ENCODE results near the gene ABCD1. TPM values are rescaled to one million over a fixed set of nuclear protein-coding genes. Genes with fewer than 3 reads are reported as not detected.

The ABCD1 gene
- total RNA-seq, 2 donors from 2014 or later, result 14.7 to 17.7 TPM

GRCh38 chrX:153776120-153776599 lies 51.5 kb downstream of the ABCD1 start:
- no peak overlapping the region for H3K4me3 Mint-ChIP-seq
- DNase-seq (no peak), ATAC-seq (no peak)
- H3K9me3 ChIP-seq (ENCODE audit: control insufficient read depth, low read length, poor library complexity, severe bottlenecking), result no peaks in the 10 kb centered on the region
- peaks cover 2% of the 10 kb centered on the region for H3K4me1 Mint-ChIP-seq
- peaks cover 9% of the 10 kb centered on the region for H3K27me3 Mint-ChIP-seq
- peaks cover 2% of the 10 kb centered on the region for H3K36me3 Mint-ChIP-seq (ENCODE audit: low read depth)
- H3K27ac Mint-ChIP-seq, result no peak overlapping the region

GRCh38 chrX:153776611-153777045 lies 52.0 kb downstream of the ABCD1 start:
- Mint-ChIP-seq H3K4me3 (no peak overlapping the region), H3K27me3 (peaks cover 9% of the 10 kb centered on the region), H3K36me3 (ENCODE audit: low read depth) (peaks cover 2% of the 10 kb centered on the region), H3K4me1 (peaks cover 2% of the 10 kb centered on the region), H3K27ac (no peak overlapping the region)
- no peaks in the 10 kb centered on the region for H3K9me3 ChIP-seq (ENCODE audit: control insufficient read depth, low read length, poor library complexity, severe bottlenecking)
- ATAC-seq (no peak), DNase-seq (no peak)

GRCh38 chrX:153777261-153778090 lies 52.8 kb downstream of the ABCD1 start:
- Mint-ChIP-seq H3K27me3 (peaks cover 9% of the 10 kb centered on the region), H3K4me3 (no peak overlapping the region), H3K27ac (no peak overlapping the region), H3K4me1 (peaks cover 2% of the 10 kb centered on the region), H3K36me3 (ENCODE audit: low read depth) (peaks cover 2% of the 10 kb centered on the region)
- ATAC-seq (no peak), DNase-seq (no peak)
- no peaks in the 10 kb centered on the region for H3K9me3 ChIP-seq (ENCODE audit: control insufficient read depth, low read length, poor library complexity, severe bottlenecking)

GRCh38 chrX:153778181-153778580 lies 53.5 kb downstream of the ABCD1 start:
- Mint-ChIP-seq H3K4me3 (no peak overlapping the region), H3K4me1 (peaks cover 2% of the 10 kb centered on the region), H3K36me3 (ENCODE audit: low read depth) (peaks cover 2% of the 10 kb centered on the region), H3K27me3 (peaks cover 9% of the 10 kb centered on the region), H3K27ac (no peak overlapping the region)
- no peak for DNase-seq
- ATAC-seq, result no peak
- no peaks in the 10 kb centered on the region for H3K9me3 ChIP-seq (ENCODE audit: control insufficient read depth, low read length, poor library complexity, severe bottlenecking)

GRCh38 chrX:153778684-153779101 lies 54.0 kb downstream of the ABCD1 start:
- no peak overlapping the region for H3K4me3 Mint-ChIP-seq
- no peak overlapping the region for H3K27ac Mint-ChIP-seq
- no peak for DNase-seq

GRCh38 chrX:153779891-153780677 lies 55.4 kb downstream of the ABCD1 start:
- ATAC-seq (no peak), DNase-seq (no peak)
- Mint-ChIP-seq H3K27me3 (peaks cover 9% of the 10 kb centered on the region), H3K4me1 (peaks cover 2% of the 10 kb centered on the region), H3K36me3 (ENCODE audit: low read depth) (peaks cover 2% of the 10 kb centered on the region), H3K27ac (no peak overlapping the region), H3K4me3 (no peak overlapping the region)
- H3K9me3 ChIP-seq (ENCODE audit: control insufficient read depth, low read length, poor library complexity, severe bottlenecking), result no peaks in the 10 kb centered on the region

More at GRCh38 chrX:153778684-153779101, 54.0 kb downstream of the ABCD1 start:
- ATAC-seq, result no peak
- peaks cover 2% of the 10 kb centered on the region for H3K36me3 Mint-ChIP-seq (ENCODE audit: low read depth)
- H3K9me3 ChIP-seq (ENCODE audit: control insufficient read depth, low read length, poor library complexity, severe bottlenecking), result no peaks in the 10 kb centered on the region
- H3K4me1 Mint-ChIP-seq, result peaks cover 2% of the 10 kb centered on the region
- peaks cover 9% of the 10 kb centered on the region for H3K27me3 Mint-ChIP-seq

- no peaks in the 10 kb centered on the region for H3K9me3 ChIP-seq (ENCODE audit: control insufficient read depth, low read length, poor library complexity, severe bottlenecking)
- H3K36me3 Mint-ChIP-seq (ENCODE audit: low read depth), result peaks cover 2% of the 10 kb centered on the region
- no peak within 1 kb of the TSS for H3K4me3 Mint-ChIP-seq
- peaks cover 9% of the 10 kb centered on the region for H3K27me3 Mint-ChIP-seq
- peaks cover 2% of the 10 kb centered on the region for H3K4me1 Mint-ChIP-seq
- DNase-seq (no peak), ATAC-seq (no peak)
- H3K27ac Mint-ChIP-seq, result no peak within 1 kb of the TSS
These were observed 56.2 kb downstream of the ABCD1 start, which contains the start of gene SRPK3 for GRCh38 chrX:153780678-153781427. Gene SRPK3 (plus strand): TSS chrX:153781041. CDS start chrX:153781087, 46 bp downstream.

GRCh38 chrX:153781428-153782047 lies 56.9 kb downstream of the ABCD1 start:
- H3K36me3 Mint-ChIP-seq (ENCODE audit: low read depth), result peaks cover 2% of the 10 kb centered on the region
- H3K4me1 Mint-ChIP-seq, result peaks cover 2% of the 10 kb centered on the region
- no peak for DNase-seq
- H3K4me3 Mint-ChIP-seq, result no peak overlapping the region
- H3K9me3 ChIP-seq (ENCODE audit: control insufficient read depth, low read length, poor library complexity, severe bottlenecking), result no peaks in the 10 kb centered on the region
- H3K27me3 Mint-ChIP-seq, result peaks cover 9% of the 10 kb centered on the region
- no peak for ATAC-seq
- no peak overlapping the region for H3K27ac Mint-ChIP-seq

- ATAC-seq, result no peak
- H3K27me3 Mint-ChIP-seq, result peaks cover 9% of the 10 kb centered on the region
- H3K4me1 Mint-ChIP-seq, result peaks cover 2% of the 10 kb centered on the region
- H3K27ac Mint-ChIP-seq, result no peak overlapping the region
- H3K9me3 ChIP-seq (ENCODE audit: control insufficient read depth, low read length, poor library complexity, severe bottlenecking), result no peaks in the 10 kb centered on the region
- peaks cover 2% of the 10 kb centered on the region for H3K36me3 Mint-ChIP-seq (ENCODE audit: low read depth)
- DNase-seq, result no peak
- no peak overlapping the region for H3K4me3 Mint-ChIP-seq
These were observed 57.7 kb downstream of the ABCD1 start for GRCh38 chrX:153782313-153782712.

GRCh38 chrX:153782871-153783270 lies 58.2 kb downstream of the ABCD1 start:
- ATAC-seq, result no peak
- H3K4me3 Mint-ChIP-seq, result no peak overlapping the region
- no peak overlapping the region for H3K27ac Mint-ChIP-seq
- H3K9me3 ChIP-seq (ENCODE audit: control insufficient read depth, low read length, poor library complexity, severe bottlenecking), result no peaks in the 10 kb centered on the region
- H3K4me1 Mint-ChIP-seq, result peaks cover 2% of the 10 kb centered on the region
- H3K36me3 Mint-ChIP-seq (ENCODE audit: low read depth), result peaks cover 2% of the 10 kb centered on the region
- no peak for DNase-seq
- H3K27me3 Mint-ChIP-seq, result peaks cover 9% of the 10 kb centered on the region

- ATAC-seq, result no peak
- Mint-ChIP-seq H3K4me3 (no peak overlapping the region), H3K4me1 (peaks cover 2% of the 10 kb centered on the region), H3K36me3 (ENCODE audit: low read depth) (peaks cover 2% of the 10 kb centered on the region), H3K27ac (no peak overlapping the region), H3K27me3 (peaks cover 9% of the 10 kb centered on the region)
- no peak for DNase-seq
- no peaks in the 10 kb centered on the region for H3K9me3 ChIP-seq (ENCODE audit: control insufficient read depth, low read length, poor library complexity, severe bottlenecking)
These were observed 58.8 kb downstream of the ABCD1 start for GRCh38 chrX:153783378-153784013.

- H3K36me3 Mint-ChIP-seq (ENCODE audit: low read depth), result peaks cover 2% of the 10 kb centered on the region
- peaks cover 2% of the 10 kb centered on the region for H3K4me1 Mint-ChIP-seq
- H3K27me3 Mint-ChIP-seq, result peaks cover 9% of the 10 kb centered on the region
- no peak overlapping the region for H3K4me3 Mint-ChIP-seq
- ATAC-seq, result no peak
- DNase-seq, result no peak
- no peaks in the 10 kb centered on the region for H3K9me3 ChIP-seq (ENCODE audit: control insufficient read depth, low read length, poor library complexity, severe bottlenecking)
- no peak overlapping the region for H3K27ac Mint-ChIP-seq
These were observed 59.8 kb downstream of the ABCD1 start for GRCh38 chrX:153784325-153784967.
